Neural cell (in vitro differentiated cells): ENCODE data around the gene ATP11C.

Experiments
- CTCF ChIP-seq: fragments of 450-650 bp; IDR thresholded peaks from 2 replicates; pipeline ENCODE4 v1.5.1; 2014; ENCODE audit warnings: antibody characterized with exemption, mild to moderate bottlenecking, moderate library complexity; ENCODE audit not compliant: poor library complexity, severe bottlenecking
- EP300 ChIP-seq: fragments of 450-650 bp; conservative IDR thresholded peaks from 2 replicates; pipeline ENCODE4 v1.6.1; 2014; ENCODE audit warnings: antibody characterized with exemption, mild to moderate bottlenecking, moderate library complexity; ENCODE audit not compliant: poor library complexity, severe bottlenecking
- POLR2AphosphoS5 ChIP-seq: IDR thresholded peaks from 2 replicates; pipeline ENCODE4 v1.6.1; 2012
- RAD21 ChIP-seq: fragments of 450-650 bp; conservative IDR thresholded peaks from 2 replicates; pipeline ENCODE4 v1.6.1; 2014; ENCODE audit warnings: antibody characterized with exemption, mild to moderate bottlenecking, moderate library complexity
- TAF1 ChIP-seq: IDR thresholded peaks from 2 replicates; pipeline ENCODE4 v1.6.1; 2012; ENCODE audit warnings: low read depth

GRCh38 chrX:139831675-139832456 is 101.0 kb downstream of the ATP11C start:
- TF ChIP-seq POLR2AphosphoS5 (no peak), CTCF (no peak), EP300 (no peak), RAD21 (no peak), TAF1 (no peak)
